GM23338 (cell line): Measurements from ENCODE around the gene FGF19. TPM values are rescaled to one million over a fixed set of nuclear protein-coding genes. Genes with fewer than 3 reads are reported as not detected.

Source experiments
- EZH2 ChIP-seq: fragments of 200-600 bp; sonication (generic); IDR thresholded peaks from one replicate; pipeline ENCODE4 v1.8.0; 2017; ENCODE audit warnings: antibody characterized with exemption, mild to moderate bottlenecking, low read depth; ENCODE audit not compliant: unreplicated experiment
- EZH2phosphoT487 ChIP-seq: fragments of 200-600 bp; sonication (generic); IDR thresholded peaks from one replicate; pipeline ENCODE4 v1.8.1; 2018; ENCODE audit warnings: antibody characterized with exemption; ENCODE audit not compliant: unreplicated experiment
- JUNB ChIP-seq: IDR thresholded peaks from one replicate; pipeline ENCODE4 v1.6.1; 2016; ENCODE audit warnings: antibody characterized with exemption; ENCODE audit not compliant: unreplicated experiment
- NANOG ChIP-seq: IDR thresholded peaks from 2 replicates; pipeline ENCODE4 v1.6.1; 2016; ENCODE audit warnings: antibody characterized with exemption, borderline replicate concordance
- POLR2AphosphoS5 ChIP-seq: IDR thresholded peaks from 2 replicates; pipeline ENCODE4 v1.6.1; 2016; ENCODE audit warnings: antibody characterized with exemption, low read depth
- REST ChIP-seq: IDR thresholded peaks from one replicate; pipeline ENCODE4 v1.6.1; 2018; ENCODE audit warnings: antibody characterized with exemption; ENCODE audit not compliant: unreplicated experiment
- ZNF331 ChIP-seq: fragments of 250-450 bp; sonication (Bioruptor Pico); IDR thresholded peaks from 2 replicates; pipeline ENCODE4 v1.5.0; 2020; ENCODE audit warnings: low read depth, mild to moderate bottlenecking, moderate library complexity
- ZNF462 ChIP-seq: fragments of 250-450 bp; sonication (Bioruptor Pico); IDR thresholded peaks from 2 replicates; pipeline ENCODE4 v1.5.0; 2020; ENCODE audit warnings: mild to moderate bottlenecking, moderate library complexity
- polyA plus RNA-seq: library from polyadenylated mRNA; unstranded; fragments of >200 nt; fragmentation: Nextera tagmentation; extraction: Ambion mirVana; gene quantifications from 2 replicates; pipeline ENCODE4 v1.2.1, GENCODE V29; 2016
- total RNA-seq: library from RNA; depleted of rRNA; stranded (reverse); fragments of >200 nt; shearing (Covaris generic); gene quantifications from 2 replicates; pipeline ENCODE4 v1.2.3, GENCODE V29; 2014

Gene FGF19
- total and polyA plus RNA-seq, 2 experiments from 2014 or later: 21.7 to 36.1 TPM

- TF ChIP-seq ZNF462 (no peak), REST (no peak), ZNF331 (CRISPR knock-in tag) (no peak), POLR2AphosphoS5 (no peak), EZH2 (no peak), JUNB (no peak), EZH2phosphoT487 (no peak), NANOG (no peak)
Observed at GRCh38 chr11:69653406-69653960, 50.3 kb downstream of the FGF19 start (continued).
